ENCODE measurements around the gene NPY4R. TPM values are rescaled to one million over a fixed set of nuclear protein-coding genes. Genes with fewer than 3 reads are reported as not detected.
"Not testable (repeated sequence)": the region's sequence is repeated elsewhere in the genome, so short reads cannot be mapped to it uniquely, and the experiment has no call there.

NPY4R gene, protein sequence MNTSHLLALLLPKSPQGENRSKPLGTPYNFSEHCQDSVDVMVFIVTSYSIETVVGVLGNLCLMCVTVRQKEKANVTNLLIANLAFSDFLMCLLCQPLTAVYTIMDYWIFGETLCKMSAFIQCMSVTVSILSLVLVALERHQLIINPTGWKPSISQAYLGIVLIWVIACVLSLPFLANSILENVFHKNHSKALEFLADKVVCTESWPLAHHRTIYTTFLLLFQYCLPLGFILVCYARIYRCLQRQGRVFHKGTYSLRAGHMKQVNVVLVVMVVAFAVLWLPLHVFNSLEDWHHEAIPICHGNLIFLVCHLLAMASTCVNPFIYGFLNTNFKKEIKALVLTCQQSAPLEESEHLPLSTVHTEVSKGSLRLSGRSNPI
- not detected in 2 replicates for polyA plus RNA-seq
- 0.24 TPM in 1 of 2 replicates, not detected in the other for polyA minus RNA-seq

GRCh38 chr10:46465765-46466164 lies at the start of gene NPY4R:
Gene NPY4R, minus strand, starts transcription at chr10:46465958. Its CDS starts 3,323 bp downstream, at chr10:46462635.
- not testable (repeated sequence) for H3K4me2 ChIP-seq (ENCODE audit: low read length); H3K4me3 ChIP-seq (ENCODE audit: low read length); H3K36me3 ChIP-seq (ENCODE audit: insufficient read depth, low read length); H3K9me3 ChIP-seq (ENCODE audit: low read length); H2AFZ ChIP-seq (ENCODE audit: low read depth, low read length); H3K27ac ChIP-seq (ENCODE audit: low read length); H3K9me2 ChIP-seq (ENCODE audit: insufficient read depth, low read length); H3F3A ChIP-seq (ENCODE audit: insufficient read depth, low read length, poor library complexity, severe bottlenecking); H3K27me3 ChIP-seq (ENCODE audit: insufficient read depth, low read depth, low read length); H4K20me1 ChIP-seq (ENCODE audit: insufficient read depth); H3K9ac ChIP-seq (ENCODE audit: low read length); H3K79me2 ChIP-seq (replicated peaks; ENCODE audit: insufficient read depth, low read length)

GRCh38 chr10:46515366-46515765 lies 49.6 kb upstream of the NPY4R start:
- no peaks in the 10 kb centered on the region for H3K27me3 ChIP-seq (ENCODE audit: insufficient read depth, low read depth, low read length)
- H3K9me3 ChIP-seq (ENCODE audit: low read length), result no peaks in the 10 kb centered on the region
- H3K9me2 ChIP-seq (ENCODE audit: insufficient read depth, low read length), result no peaks in the 10 kb centered on the region
- no peak overlapping the region for H3K27ac ChIP-seq (ENCODE audit: low read length)
- TF ChIP-seq REST (IDR thresholded peaks at IDR 0.05; ENCODE audit: borderline replicate concordance), result no peak
- TF ChIP-seq RAD21 (conservative IDR thresholded peaks at IDR 0.05), result no peak
- TF ChIP-seq, protein P1, sequence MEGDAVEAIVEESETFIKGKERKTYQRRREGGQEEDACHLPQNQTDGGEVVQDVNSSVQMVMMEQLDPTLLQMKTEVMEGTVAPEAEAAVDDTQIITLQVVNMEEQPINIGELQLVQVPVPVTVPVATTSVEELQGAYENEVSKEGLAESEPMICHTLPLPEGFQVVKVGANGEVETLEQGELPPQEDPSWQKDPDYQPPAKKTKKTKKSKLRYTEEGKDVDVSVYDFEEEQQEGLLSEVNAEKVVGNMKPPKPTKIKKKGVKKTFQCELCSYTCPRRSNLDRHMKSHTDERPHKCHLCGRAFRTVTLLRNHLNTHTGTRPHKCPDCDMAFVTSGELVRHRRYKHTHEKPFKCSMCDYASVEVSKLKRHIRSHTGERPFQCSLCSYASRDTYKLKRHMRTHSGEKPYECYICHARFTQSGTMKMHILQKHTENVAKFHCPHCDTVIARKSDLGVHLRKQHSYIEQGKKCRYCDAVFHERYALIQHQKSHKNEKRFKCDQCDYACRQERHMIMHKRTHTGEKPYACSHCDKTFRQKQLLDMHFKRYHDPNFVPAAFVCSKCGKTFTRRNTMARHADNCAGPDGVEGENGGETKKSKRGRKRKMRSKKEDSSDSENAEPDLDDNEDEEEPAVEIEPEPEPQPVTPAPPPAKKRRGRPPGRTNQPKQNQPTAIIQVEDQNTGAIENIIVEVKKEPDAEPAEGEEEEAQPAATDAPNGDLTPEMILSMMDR (IDR thresholded peaks at IDR 0.05; ENCODE audit: poor library complexity, severe bottlenecking), result no peak
- no peak for TF ChIP-seq TAF1 (IDR thresholded peaks at IDR 0.05; ENCODE audit: low read depth)
- TF ChIP-seq EZH2 (IDR thresholded peaks at IDR 0.05; ENCODE audit: borderline replicate concordance, insufficient read depth, low read length, poor library complexity, severe bottlenecking), result no peak
- no peak for TF ChIP-seq EP300 (conservative IDR thresholded peaks at IDR 0.05; ENCODE audit: poor library complexity, severe bottlenecking)
- TF ChIP-seq POLR2AphosphoS5 (IDR thresholded peaks at IDR 0.05), result no peak
- TF ChIP-seq SMC3 (conservative IDR thresholded peaks at IDR 0.05; ENCODE audit: poor library complexity), result no peak
- TF ChIP-seq MXI1 (conservative IDR thresholded peaks at IDR 0.05; ENCODE audit: poor library complexity, severe bottlenecking), result no peak
- no peak overlapping the region for H2AFZ ChIP-seq (ENCODE audit: low read depth, low read length)
- no peak overlapping the region for H3K4me3 ChIP-seq (ENCODE audit: low read length)
- H3K9ac ChIP-seq (ENCODE audit: low read length), result no peak overlapping the region
- no peaks in the 10 kb centered on the region for H4K20me1 ChIP-seq (ENCODE audit: insufficient read depth)
- H3F3A ChIP-seq (ENCODE audit: insufficient read depth, low read length, poor library complexity, severe bottlenecking), result no peaks in the 10 kb centered on the region
- H3K79me2 ChIP-seq (replicated peaks; ENCODE audit: insufficient read depth, low read length), result no peaks in the 10 kb centered on the region
- no peak overlapping the region for H3K4me2 ChIP-seq (ENCODE audit: low read length)
- H3K36me3 ChIP-seq (ENCODE audit: insufficient read depth, low read length), result no peaks in the 10 kb centered on the region

Data from neural cell (in vitro differentiated cells).